Breast epithelium (tissue), 4 donors: ENCODE measurements around the gene ALAS2. TPM values are rescaled to one million over a fixed set of nuclear protein-coding genes. Genes with fewer than 3 reads are reported as not detected.

Experiments
- DNase-seq, 2 donors: peaks; one replicate each; pipeline ENCODE4 v3.0.0-alpha.2; 2019; ENCODE audit warnings: low spot score in 2 of 2
- H3K27ac ChIP-seq, 2 donors: fragments of 200-600 bp; sonication (generic) in 1 of 2; one replicate each; pipeline ENCODE4 v1.5.1; 2016 to 2019; ENCODE audit warnings: mild to moderate bottlenecking in 1 of 2
- H3K27me3 ChIP-seq, 2 donors: fragments of 200-600 bp; sonication (generic) in 1 of 2; one replicate each; pipeline versions ENCODE4 v1.5.1 to v1.6.0; 2017 to 2019; ENCODE audit warnings: control low read depth in 1 of 2, mild to moderate bottlenecking in 1 of 2
- H3K36me3 ChIP-seq: fragments of 200-600 bp; one replicate; pipeline ENCODE4 v1.5.1; 2019
- H3K4me1 ChIP-seq, 2 donors: fragments of 200-600 bp; sonication (generic); one replicate each; pipeline ENCODE4 v1.5.1; 2016 to 2019; ENCODE audit warnings: control low read depth in 1 of 2
- H3K4me3 ChIP-seq, 3 donors: fragments of 200-600 bp; sonication (generic); 1 replicate in 2 of 3; 2 replicates in 1 of 3; pipeline ENCODE4 v1.5.1; 2016 to 2019; ENCODE audit warnings: mild to moderate bottlenecking in 3 of 3, moderate library complexity in 2 of 3
- H3K9me3 ChIP-seq, 2 donors: fragments of 200-600 bp; sonication (generic) in 1 of 2; one replicate each; pipeline ENCODE4 v1.5.1; 2016 to 2019; ENCODE audit warnings: control low read depth in 1 of 2
- CTCF ChIP-seq, 3 donors: fragments of 450-650 bp; IDR thresholded peaks; one replicate each; pipeline ENCODE4 v1.5.1; 2016 to 2017; ENCODE audit warnings: antibody characterized with exemption in 3 of 3, mild to moderate bottlenecking in 3 of 3, moderate library complexity in 3 of 3
- POLR2A ChIP-seq: fragments of 450-650 bp; IDR thresholded peaks from one replicate; pipeline ENCODE4 v1.6.1; 2016; ENCODE audit warnings: antibody characterized with exemption, mild to moderate bottlenecking, moderate library complexity
- POLR2AphosphoS5 ChIP-seq, 3 donors: sonication (generic); formaldehyde crosslinking; IDR thresholded peaks; one replicate each; pipeline ENCODE4 v1.6.1; 2017; ENCODE audit warnings: antibody characterized with exemption in 3 of 3
- intact Hi-C: fragments of 100-400 bp; cut with DNase I; formaldehyde crosslinking; loops from one replicate; pipeline ENCODE4 v1.15.1; 2023; ENCODE audit warnings: low total_unique reads
- total RNA-seq, 3 donors: library from RNA; depleted of rRNA; stranded (reverse); fragments of >200 nt; gene quantifications; one replicate each; pipeline ENCODE4 v1.1.0, GENCODE V29; 2016

ALAS2 gene
- total RNA-seq, 3 donors from 2014 or later: 1.1 to 1.3 TPM; not detected in 1

GRCh38 chrX:55029291-55029690 is 1.5 kb downstream of the ALAS2 start:
- Histone ChIP-seq H3K36me3 (no peaks in the 10 kb centered on the region), H3K27me3 (peaks cover 0 to 47% of the 10 kb centered on the region in 2 donors), H3K27ac (no peak overlapping the region), H3K9me3 (no peaks in the 10 kb centered on the region), H3K4me1 (no peaks in the 10 kb centered on the region), H3K4me3 (no peak overlapping the region)
- DNase-seq: no peak
- intact Hi-C loops: no loop called here
- TF ChIP-seq POLR2AphosphoS5 (IDR thresholded peaks at IDR 0.05) (no peak), POLR2A (no peak), CTCF (IDR thresholded peaks at IDR 0.05) (no peak)

- DNase-seq: no peak
- Histone ChIP-seq H3K27ac (no peak overlapping the region), H3K9me3 (no peaks in the 10 kb centered on the region), H3K36me3 (no peaks in the 10 kb centered on the region), H3K4me3 (no peak overlapping the region), H3K27me3 (peaks cover 0 to 49% of the 10 kb centered on the region in 2 donors), H3K4me1 (no peaks in the 10 kb centered on the region)
- TF ChIP-seq CTCF (IDR thresholded peaks at IDR 0.05) (no peak), POLR2AphosphoS5 (IDR thresholded peaks at IDR 0.05) (no peak), POLR2A (no peak)
- intact Hi-C loops: no loop called here
These were observed 2.2 kb downstream of the ALAS2 start for GRCh38 chrX:55028611-55029010.

- H3K27ac ChIP-seq: no peak overlapping the region
- H3K4me3 ChIP-seq: no peak overlapping the region
- H3K4me1 ChIP-seq: no peaks in the 10 kb centered on the region
- H3K27me3 ChIP-seq: peaks cover 0 to 46% of the 10 kb centered on the region in 2 donors
- no peaks in the 10 kb centered on the region for H3K36me3 ChIP-seq
- intact Hi-C loops: no loop called here
- TF ChIP-seq POLR2A (no peak), CTCF (IDR thresholded peaks at IDR 0.05) (no peak), POLR2AphosphoS5 (IDR thresholded peaks at IDR 0.05) (no peak)
- no peak for DNase-seq
- H3K9me3 ChIP-seq: no peaks in the 10 kb centered on the region
These were observed 2.7 kb downstream of the ALAS2 start for GRCh38 chrX:55028040-55028439.

GRCh38 chrX:55026840-55027239 is 3.9 kb downstream of the ALAS2 start:
- intact Hi-C loops: no loop called here
- no peaks in the 10 kb centered on the region for H3K36me3 ChIP-seq

GRCh38 chrX:55026143-55026542 is 4.6 kb downstream of the ALAS2 start:
- H3K4me3 ChIP-seq: no peak overlapping the region
- intact Hi-C loops: no loop called here
- no peaks in the 10 kb centered on the region for H3K9me3 ChIP-seq
- no peak overlapping the region for H3K27ac ChIP-seq
- no peak for TF ChIP-seq POLR2A
- no peak for TF ChIP-seq POLR2AphosphoS5 (IDR thresholded peaks at IDR 0.05)
- TF ChIP-seq CTCF (IDR thresholded peaks at IDR 0.05): no peak
- no peak for DNase-seq
- H3K4me1 ChIP-seq: no peaks in the 10 kb centered on the region
- no peaks in the 10 kb centered on the region for H3K36me3 ChIP-seq
- peaks cover 0 to 39% of the 10 kb centered on the region in 2 donors for H3K27me3 ChIP-seq

More at GRCh38 chrX:55026840-55027239, 3.9 kb downstream of the ALAS2 start:
- TF ChIP-seq CTCF (IDR thresholded peaks at IDR 0.05) (no peak), POLR2AphosphoS5 (IDR thresholded peaks at IDR 0.05) (no peak), POLR2A (no peak)
- Histone ChIP-seq H3K4me3 (no peak overlapping the region), H3K27me3 (peaks cover 0 to 40% of the 10 kb centered on the region in 2 donors), H3K9me3 (no peaks in the 10 kb centered on the region), H3K4me1 (no peaks in the 10 kb centered on the region), H3K27ac (no peak overlapping the region)
- no peak for DNase-seq
